ENCODE data around the gene NLRC5.

The NLRC5 gene

GRCh38 chr16:57133031-57133430, 143.7 kb downstream of the NLRC5 start:
- no peak for DNase-seq (ENCODE audit: low read depth)
- TF ChIP-seq, protein P1, sequence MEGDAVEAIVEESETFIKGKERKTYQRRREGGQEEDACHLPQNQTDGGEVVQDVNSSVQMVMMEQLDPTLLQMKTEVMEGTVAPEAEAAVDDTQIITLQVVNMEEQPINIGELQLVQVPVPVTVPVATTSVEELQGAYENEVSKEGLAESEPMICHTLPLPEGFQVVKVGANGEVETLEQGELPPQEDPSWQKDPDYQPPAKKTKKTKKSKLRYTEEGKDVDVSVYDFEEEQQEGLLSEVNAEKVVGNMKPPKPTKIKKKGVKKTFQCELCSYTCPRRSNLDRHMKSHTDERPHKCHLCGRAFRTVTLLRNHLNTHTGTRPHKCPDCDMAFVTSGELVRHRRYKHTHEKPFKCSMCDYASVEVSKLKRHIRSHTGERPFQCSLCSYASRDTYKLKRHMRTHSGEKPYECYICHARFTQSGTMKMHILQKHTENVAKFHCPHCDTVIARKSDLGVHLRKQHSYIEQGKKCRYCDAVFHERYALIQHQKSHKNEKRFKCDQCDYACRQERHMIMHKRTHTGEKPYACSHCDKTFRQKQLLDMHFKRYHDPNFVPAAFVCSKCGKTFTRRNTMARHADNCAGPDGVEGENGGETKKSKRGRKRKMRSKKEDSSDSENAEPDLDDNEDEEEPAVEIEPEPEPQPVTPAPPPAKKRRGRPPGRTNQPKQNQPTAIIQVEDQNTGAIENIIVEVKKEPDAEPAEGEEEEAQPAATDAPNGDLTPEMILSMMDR (conservative IDR thresholded peaks at IDR 0.05; ENCODE audit: low read depth, low read length) = no peak
- H3K4me3 ChIP-seq (ENCODE audit: low read depth, low read length) = no peak overlapping the region

All from choroid plexus epithelial cell (primary cell).